Stimulated activated CD8-positive, alpha-beta memory T cell treated with anti-CD3 and anti-CD28 coated beads, Interleukin-7, amount 100 ng/mL, for 48 hours (primary cell): ENCODE data around the gene UST.

ENCODE experiments used
- DNase-seq, 2 donors: peaks; one replicate each; pipeline ENCODE4 v3.0.0-alpha.2; 2020; ENCODE audit warnings: low read depth in 1 of 2; ENCODE audit errors: extremely low read depth in 1 of 2

The UST gene, protein sequence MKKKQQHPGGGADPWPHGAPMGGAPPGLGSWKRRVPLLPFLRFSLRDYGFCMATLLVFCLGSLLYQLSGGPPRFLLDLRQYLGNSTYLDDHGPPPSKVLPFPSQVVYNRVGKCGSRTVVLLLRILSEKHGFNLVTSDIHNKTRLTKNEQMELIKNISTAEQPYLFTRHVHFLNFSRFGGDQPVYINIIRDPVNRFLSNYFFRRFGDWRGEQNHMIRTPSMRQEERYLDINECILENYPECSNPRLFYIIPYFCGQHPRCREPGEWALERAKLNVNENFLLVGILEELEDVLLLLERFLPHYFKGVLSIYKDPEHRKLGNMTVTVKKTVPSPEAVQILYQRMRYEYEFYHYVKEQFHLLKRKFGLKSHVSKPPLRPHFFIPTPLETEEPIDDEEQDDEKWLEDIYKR

DNA sequence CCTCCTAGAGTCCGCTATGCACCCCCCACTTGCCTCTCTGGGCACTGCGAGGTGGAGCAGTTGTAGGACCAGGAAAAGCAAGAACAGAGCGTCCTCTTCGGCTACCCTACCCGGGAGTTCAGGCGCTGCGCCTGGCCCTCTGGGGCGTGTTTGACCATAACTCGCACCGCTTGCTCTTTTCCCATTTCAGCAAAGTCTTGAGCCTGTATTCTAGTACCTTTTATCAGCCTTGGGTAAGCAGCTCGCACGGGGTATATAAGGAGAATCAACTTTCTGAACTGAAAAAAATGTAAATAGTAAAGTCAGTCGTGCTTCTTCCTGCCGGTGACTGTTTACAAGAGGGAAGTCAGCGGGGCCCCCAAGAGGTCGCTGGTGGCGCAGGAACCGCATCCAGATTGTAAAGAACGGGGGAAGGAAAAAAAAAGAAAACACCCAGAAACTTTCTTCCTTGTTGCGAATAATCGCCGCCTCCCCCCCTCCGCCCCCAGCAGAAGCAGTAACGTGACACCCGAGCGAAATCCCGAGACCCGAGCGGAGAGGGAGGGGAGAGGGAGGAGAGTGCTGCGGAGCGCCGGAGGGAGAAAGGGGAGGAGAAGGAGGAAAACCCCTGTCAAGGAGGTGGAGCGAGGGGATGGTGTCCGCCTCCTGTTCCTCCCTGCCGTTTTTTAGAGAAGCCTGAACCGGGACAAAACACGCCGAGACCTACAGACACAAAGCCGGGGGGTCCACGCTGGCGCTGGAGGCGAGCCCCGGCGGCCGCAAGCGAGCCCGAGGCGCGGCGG is at the start of gene UST:
Gene UST (plus strand): TSS at position 668 of the 782 bp plus-strand sequence. CDS start 401 bp downstream, outside the sequence.
- peak; percentile 16 to 43 for DNase-seq

DNA sequence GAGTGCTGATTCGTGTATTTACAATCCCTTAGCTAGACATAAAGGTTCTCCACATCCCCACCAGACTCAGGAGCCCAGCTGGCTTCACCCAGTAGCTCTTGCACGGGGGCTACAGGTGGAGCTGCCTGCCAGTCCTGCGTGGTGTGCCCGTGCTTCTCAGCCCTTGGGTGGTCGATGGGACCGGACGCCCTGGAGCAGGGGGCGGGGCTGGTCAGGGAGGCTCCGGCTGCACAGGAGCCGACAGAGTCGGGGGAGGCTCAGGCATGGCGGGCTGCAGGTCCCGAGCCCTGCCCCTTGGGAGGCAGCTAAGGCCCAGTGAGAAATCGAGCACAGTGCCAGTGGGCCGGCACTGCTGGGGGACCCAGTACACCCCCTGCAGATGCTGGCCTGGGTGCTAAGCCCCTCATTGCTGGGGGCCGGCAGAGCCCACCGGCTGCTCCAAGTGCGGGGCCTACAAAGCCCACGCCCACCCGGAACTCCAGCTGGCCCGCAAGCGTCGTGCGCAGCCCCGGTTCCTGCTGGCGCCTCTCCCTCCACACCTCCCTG is 48.9 kb upstream of the UST start:
- DNase-seq = no peak

DNA sequence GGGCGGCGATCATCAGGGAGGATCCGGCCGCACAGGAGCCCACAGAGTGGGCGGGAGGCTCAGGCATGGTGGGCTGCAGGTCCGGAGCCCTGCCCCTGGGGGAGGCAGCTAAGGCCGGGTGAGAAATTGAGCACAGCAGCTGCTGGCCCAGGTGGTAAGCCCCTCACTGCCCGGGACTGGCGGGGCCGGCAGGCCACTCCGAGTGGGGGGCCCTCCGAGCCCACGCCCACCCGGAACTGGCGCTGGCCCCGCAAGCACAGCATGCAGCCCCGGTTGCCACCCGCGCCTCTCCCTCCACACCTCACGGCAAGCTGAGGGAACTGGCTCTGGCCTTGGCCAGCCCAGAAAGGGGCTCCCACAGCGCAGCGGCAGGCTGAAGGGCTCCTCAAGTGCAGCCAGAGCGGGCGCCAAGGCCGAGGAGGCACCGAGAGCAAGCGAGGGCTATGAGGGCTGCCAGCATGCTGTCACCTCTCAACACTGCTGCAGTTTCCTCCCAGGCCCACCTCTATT is 48.1 kb upstream of the UST start:
- no peak for DNase-seq

- DNase-seq = no peak
Measured at GRCh38 chr6:148700047-148700715, 46.6 kb upstream of the UST start.

DNA sequence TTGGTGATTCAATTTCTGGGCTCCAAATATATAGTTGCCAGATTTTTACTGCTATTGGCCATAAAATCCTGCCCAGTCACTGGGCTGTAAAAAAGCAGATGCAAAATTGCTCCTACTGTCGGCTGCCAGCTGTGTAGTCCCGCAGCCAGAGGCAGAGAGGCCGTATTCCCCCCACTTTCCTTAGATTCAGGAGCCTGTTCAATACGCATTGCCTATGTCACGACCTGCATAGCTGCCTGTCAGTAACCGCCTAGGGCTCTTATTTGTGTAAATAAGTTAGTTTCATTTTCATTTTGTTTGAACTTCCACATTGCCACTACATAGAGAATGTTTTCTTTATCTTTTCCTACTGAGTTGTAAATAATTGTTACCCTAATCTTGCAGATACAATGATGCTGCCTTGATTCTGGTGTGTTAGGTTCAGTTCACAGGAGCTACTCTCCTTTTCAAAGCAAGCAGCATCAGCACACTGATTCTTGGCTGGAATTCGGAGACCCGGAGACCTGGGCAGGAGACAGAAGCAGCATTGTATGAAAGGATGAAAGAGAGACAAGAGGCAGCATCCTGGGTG is 46.0 kb upstream of the UST start:
- no peak for DNase-seq

- no peak for DNase-seq
Measured at GRCh38 chr6:148701375-148701774, 45.5 kb upstream of the UST start.

DNA sequence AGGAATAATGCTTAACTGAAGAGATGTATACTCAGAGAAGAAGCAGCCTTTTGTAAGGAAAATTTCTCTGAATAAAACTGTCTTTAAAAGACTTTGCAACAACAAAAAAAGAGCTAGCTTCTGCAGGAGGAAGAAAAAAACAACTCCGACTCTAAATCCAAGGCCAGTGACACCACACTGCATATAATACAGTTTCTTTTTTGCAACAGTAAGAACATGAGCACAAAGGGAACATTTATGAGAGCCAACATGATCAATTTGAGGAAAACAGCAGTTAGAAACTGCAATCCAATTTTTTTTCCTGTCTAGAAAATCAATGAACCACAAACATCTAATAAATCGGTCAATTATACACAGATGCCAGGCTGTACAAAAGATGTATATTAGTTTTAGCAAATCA is 42.9 kb upstream of the UST start:
- no peak for DNase-seq

- no peak for DNase-seq
Measured at GRCh38 chr6:148704400-148705246, 42.2 kb upstream of the UST start.

GRCh38 chr6:148708707-148709106 is 38.1 kb upstream of the UST start:
- DNase-seq = no peak

GRCh38 chr6:148709577-148709976 is 37.3 kb upstream of the UST start:
- DNase-seq = no peak

DNA sequence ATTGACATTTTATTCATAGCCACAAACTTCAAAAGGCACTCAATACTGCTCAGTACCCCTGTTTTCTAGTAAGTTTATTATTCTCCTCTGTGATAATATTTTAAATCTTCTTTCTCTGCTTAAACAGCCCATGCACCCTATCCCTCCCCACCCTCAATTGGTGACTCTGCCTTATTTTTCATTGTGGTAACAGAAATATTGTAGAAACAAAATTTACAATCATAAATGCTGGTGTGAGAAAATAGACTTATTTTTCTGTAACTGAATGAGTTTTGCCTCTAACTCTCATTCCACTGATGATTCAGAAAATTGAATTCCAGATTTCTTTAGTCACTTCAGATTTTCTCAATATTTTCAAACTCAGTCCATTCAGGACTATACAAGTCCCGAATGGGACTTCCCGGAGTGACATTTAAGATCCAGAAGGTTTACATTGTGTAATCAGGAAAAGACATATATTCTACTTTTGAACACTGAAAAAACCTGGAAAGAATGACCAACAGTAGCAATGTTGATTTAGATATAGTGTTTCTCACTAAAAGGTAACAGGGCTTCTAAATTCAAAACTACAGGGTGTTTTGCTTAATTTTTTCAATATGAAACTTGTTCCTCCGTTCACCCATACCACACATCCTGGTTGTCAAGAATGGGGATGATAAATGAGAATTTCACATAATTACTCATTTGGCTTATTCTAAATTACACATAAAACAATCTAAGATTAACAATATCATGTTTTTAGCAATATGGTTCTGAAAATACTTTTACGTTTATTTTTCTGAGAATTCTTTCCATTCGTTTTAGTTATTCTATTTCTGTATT is 34.8 kb upstream of the UST start:
- DNase-seq = no peak

DNA sequence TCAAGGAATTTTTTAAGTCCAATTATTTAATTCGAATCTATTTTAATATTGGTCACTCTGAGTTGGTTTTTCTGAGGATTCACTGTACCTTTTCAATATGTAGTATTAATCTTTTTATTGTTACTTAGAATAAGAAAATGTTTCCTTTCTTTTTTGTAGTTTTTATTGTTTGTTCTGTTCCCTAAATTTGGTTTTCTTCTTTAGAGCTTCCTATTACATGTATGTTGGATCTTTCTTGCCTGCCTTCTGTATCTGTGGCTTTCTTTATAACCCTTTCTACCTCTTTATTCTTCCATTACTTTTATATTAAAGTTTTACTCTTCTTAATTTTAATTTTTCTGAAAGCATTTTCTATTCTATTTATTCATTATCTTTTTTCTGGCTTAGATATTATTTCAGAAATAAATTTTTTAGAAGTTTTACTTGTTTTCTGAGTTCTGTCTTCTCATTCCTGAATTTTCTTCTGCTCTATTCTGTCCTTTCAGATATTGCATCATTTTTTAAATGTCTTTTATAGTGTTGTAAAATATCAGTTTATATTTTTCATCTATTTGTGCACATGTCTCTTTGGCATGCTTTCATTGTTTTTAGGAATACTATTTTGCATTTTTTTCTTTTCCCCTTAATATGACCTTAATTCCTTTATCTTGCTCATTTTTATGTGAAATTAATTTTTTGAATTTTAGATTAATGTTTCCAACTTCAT is 33.6 kb upstream of the UST start:
- DNase-seq = no peak

DNA sequence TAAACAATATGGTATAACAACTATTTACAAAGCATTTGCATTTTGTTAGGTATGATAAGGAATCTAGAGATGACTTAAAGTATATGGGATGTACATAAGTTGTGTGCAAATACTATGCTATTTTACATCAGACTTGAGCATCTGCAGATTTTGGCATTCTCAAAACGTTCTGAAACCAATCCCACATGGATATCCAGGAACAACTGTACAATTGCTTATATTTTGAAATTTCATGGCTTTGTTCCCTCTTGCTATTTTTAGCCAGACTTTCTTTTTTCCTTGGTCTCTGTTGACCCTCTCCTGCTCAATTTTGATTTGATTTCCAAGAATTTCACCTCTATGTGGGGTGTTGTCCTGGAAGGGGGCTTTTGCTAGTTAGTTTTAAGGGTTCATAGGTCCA is 32.9 kb upstream of the UST start:
- no peak for DNase-seq

- no peak for DNase-seq
Measured at GRCh38 chr6:148716811-148717210, 30.0 kb upstream of the UST start.

GRCh38 chr6:148720406-148720805 is 26.4 kb upstream of the UST start:
- no peak for DNase-seq

DNA sequence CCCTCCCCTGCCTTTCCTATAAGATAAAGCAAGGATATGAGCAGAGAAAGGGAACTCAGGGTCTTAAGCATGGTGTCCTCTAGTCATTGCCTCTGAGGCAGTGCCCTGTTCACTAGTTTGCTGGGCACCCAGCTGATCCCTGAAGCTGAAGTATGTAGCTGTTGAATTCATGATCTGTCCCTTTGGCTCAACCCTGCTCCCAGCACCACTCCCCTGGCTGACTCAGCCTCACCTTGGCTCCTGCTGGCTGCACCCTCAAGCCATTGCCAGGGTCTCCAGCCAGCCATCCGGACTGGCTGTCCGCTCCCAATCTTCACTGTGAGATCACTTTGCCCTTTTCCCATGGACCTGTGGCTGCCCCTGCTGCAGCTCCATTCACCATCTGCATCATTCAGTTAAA is 25.9 kb upstream of the UST start:
- DNase-seq = no peak

- no peak for DNase-seq
Measured at GRCh38 chr6:148723484-148723883, 23.3 kb upstream of the UST start.

DNA sequence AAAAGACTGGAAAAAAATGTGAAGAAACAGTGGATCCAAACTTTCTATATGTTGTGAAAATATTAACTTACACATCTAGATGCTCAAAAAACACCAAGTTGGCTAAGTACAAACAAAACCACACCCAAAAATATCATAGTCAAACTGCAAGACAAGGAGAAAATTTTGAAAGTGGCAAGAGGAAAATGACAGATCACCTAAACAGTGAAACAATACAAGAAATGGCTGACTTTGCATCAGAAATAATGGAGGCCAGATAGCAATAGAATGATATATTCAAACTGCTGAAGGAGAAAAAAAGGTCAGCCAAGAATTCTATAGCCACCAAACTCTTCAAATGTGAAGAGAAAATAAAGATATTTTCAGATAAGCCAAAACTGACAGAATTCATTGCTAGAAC is 22.4 kb upstream of the UST start:
- DNase-seq = no peak
